ENCODE results near the gene PTCHD4.

Gene PTCHD4

GRCh38 chr6:48101290-48101689, 9.7 kb downstream of the PTCHD4 start:
- TF ChIP-seq, protein P1, sequence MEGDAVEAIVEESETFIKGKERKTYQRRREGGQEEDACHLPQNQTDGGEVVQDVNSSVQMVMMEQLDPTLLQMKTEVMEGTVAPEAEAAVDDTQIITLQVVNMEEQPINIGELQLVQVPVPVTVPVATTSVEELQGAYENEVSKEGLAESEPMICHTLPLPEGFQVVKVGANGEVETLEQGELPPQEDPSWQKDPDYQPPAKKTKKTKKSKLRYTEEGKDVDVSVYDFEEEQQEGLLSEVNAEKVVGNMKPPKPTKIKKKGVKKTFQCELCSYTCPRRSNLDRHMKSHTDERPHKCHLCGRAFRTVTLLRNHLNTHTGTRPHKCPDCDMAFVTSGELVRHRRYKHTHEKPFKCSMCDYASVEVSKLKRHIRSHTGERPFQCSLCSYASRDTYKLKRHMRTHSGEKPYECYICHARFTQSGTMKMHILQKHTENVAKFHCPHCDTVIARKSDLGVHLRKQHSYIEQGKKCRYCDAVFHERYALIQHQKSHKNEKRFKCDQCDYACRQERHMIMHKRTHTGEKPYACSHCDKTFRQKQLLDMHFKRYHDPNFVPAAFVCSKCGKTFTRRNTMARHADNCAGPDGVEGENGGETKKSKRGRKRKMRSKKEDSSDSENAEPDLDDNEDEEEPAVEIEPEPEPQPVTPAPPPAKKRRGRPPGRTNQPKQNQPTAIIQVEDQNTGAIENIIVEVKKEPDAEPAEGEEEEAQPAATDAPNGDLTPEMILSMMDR (IDR thresholded peaks at IDR 0.05; ENCODE audit: control insufficient read depth, insufficient read depth, low read depth, low read length, missing control alignments) = no peak
- H3K4me3 ChIP-seq (ENCODE audit: control insufficient read depth, low read depth, low read length) = no peak overlapping the region
- no peak for DNase-seq (ENCODE audit: low read depth)

- TF ChIP-seq, protein P1 (IDR thresholded peaks at IDR 0.05; ENCODE audit: control insufficient read depth, insufficient read depth, low read depth, low read length, missing control alignments) = no peak
- no peak for DNase-seq (ENCODE audit: low read depth)
- H3K4me3 ChIP-seq (ENCODE audit: control insufficient read depth, low read depth, low read length) = no peak overlapping the region
Measured at GRCh38 chr6:48100588-48100895, 10.5 kb downstream of the PTCHD4 start.

DNA sequence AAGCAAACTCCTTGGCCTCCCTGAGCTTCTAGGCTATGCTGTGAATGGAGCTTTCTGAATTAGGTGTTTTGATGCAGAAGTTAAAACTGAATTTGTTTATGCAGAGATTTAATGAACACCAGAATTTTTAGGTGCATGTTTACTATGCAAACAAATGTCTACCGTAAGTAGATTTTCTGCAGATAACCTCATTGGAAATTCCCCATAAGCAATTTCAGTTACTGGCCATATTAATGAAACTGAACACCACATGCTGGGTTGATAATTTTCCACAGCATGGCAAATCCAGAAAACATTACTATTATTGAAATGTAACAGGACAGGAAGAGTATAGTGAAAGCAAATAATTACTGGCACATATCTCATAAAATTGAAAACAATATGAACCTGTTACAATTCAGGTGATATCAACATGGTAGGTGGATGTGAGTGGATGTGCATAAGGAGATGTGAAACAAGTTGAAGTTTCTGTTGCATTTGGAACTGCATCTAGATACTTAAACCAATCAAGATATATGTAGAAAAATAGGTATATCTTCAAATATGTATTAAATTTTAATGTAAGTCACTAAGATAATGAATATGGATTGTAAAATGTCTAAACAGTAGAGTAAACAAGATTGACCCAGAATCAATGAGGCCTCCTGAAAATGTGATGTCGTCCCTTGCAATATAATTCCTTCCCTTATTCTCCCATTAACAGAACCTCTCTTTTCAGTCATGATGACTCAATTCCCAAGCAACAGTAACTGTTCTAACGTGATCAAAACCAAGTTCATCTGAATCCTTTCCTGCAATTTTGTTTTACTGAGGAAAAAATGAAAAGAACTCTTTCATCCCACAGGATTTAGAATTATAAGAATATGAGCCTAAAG, 11.0 kb downstream of the PTCHD4 start:
- TF ChIP-seq, protein P1 (IDR thresholded peaks at IDR 0.05; ENCODE audit: control insufficient read depth, insufficient read depth, low read depth, low read length, missing control alignments) = no peak
- no peak overlapping the region for H3K4me3 ChIP-seq (ENCODE audit: control insufficient read depth, low read depth, low read length)
- DNase-seq (ENCODE audit: low read depth) = no peak

DNA sequence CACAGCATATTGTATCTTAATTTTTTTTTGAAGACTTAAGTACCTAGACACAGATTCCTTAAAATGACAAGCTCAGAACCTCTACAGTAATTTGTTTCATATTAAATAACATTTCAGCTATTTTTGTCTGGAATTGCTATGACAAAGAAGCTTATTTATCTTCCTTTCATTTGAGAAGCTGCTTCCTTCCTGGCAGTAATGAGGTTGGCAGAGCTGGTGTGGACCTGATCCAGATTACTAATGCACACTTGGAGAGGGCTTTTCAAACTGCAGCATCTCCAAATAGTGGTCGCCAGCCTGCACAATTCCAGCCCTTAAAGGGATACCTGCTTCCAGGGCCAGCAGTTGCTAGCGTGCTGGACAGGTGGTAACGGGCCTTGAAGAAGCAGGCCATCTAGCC, 12.1 kb downstream of the PTCHD4 start:
- TF ChIP-seq, protein P1 (IDR thresholded peaks at IDR 0.05; ENCODE audit: control insufficient read depth, insufficient read depth, low read depth, low read length, missing control alignments) = no peak

DNA sequence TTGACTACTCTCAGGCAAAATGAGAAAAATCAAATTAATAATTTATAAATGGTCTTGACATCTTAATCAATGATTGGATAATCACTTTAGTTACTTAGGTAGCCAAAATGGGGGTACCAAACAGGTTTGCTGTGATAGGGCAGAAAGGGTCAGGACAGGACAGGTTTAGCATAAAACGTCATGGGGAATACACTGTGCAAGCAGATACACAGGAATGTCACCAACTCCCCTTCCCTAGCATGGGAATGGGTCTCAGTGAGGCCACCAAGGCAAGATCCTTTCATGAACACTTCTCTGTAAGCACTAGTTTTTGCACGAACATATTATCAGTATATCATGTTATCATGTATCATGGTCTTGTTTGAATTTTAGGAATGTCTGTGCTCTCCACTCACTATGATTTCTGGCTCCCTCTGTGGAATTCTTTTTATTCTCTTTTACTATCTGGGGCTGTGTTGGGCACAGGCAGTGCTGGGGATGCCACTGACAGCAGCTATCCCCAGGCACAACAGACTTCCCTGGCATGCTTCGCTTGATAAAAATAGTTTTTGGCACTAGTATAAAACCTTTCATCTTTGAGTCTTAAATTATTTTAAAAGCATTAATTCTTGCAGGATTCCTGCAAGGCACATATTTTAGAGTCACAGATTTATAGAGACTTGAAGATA, 18.3 kb downstream of the PTCHD4 start:
- TF ChIP-seq, protein P1 (IDR thresholded peaks at IDR 0.05; ENCODE audit: control insufficient read depth, insufficient read depth, low read depth, low read length, missing control alignments) = no peak
- H3K4me3 ChIP-seq (ENCODE audit: control insufficient read depth, low read depth, low read length) = no peak overlapping the region
- DNase-seq (ENCODE audit: low read depth) = no peak

More for the DNA sequence above, 12.1 kb downstream of the PTCHD4 start:
- no peak for DNase-seq (ENCODE audit: low read depth)
- H3K4me3 ChIP-seq (ENCODE audit: control insufficient read depth, low read depth, low read length) = no peak overlapping the region

GRCh38 chr6:48090546-48090945, 20.5 kb downstream of the PTCHD4 start:
- H3K4me3 ChIP-seq (ENCODE audit: control insufficient read depth, low read depth, low read length) = no peak overlapping the region
- TF ChIP-seq, protein P1 (IDR thresholded peaks at IDR 0.05; ENCODE audit: control insufficient read depth, insufficient read depth, low read depth, low read length, missing control alignments) = no peak
- no peak for DNase-seq (ENCODE audit: low read depth)
